Measurements from ENCODE around the gene SDHB.

The SDHB gene

GRCh38 chr1:17009706-17010105 is 44.1 kb downstream of the SDHB start:
- no peak for DNase-seq

GRCh38 chr1:17008208-17008855 is 45.5 kb downstream of the SDHB start:
- DNase-seq: no peak

DNA sequence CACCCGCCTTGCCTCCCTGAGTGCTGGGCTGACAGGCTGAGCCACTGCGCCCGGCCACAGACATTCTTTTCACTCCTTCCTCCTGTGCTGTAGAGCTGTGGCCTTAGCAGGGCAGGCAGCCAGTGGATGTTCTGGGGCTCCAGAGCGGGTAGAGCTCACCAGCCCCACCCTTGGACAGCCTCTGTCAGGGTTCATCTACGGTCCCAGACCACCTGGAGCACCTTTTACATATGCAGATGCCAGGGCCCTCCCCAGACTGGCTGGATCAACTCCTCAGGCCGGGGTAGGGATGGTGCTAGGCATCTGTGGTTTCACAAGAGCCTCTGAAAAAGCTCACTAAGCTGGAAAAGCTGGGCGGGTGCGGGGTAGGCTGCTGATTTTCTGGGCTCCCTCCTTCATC is 46.7 kb downstream of the SDHB start:
- no peak for DNase-seq

- no peak for DNase-seq
Observed at GRCh38 chr1:17005365-17005740, 48.5 kb downstream of the SDHB start.

DNA sequence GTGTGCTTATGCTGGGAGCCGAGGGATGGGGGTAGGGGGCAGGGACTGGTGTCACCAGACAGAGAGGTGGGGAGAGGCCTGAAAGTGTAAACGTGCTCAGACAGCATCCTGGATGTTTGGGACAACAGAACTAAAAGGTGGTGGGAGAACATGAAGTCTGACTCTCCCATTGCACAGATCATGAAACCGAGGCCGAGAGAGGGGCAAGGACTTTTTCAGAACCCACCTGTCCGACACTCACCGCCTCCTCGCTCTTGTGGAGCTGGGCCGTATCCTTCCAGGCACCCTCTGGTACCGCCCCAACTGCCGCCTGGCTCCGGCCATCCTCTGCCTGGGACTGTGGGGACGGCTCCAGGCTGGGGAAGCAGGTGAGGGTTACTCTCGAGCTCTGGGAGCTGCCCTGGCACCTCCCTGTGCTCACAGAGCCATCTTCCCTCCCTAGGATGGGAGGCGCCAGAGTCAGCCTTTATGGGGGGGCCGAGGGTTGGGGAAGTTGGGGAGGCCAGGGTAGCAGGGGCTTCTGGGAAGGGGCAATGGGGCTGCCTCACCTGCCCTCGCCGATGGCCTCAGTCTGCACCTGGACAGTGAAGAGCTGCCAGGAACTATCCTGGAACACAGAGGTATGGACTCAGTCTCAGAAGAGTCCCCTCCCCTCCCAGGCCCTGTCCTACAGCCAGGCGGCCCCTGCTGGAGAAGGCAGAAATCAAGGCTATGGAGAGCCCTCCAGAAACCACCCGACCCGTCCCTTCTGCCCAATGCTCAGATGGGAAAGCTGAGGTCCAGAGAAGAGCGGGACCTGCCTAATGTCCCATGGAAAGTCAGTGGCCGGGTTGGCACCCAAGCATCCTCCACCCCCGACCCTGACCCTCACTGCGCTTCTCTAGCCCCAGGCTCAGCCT is 49.1 kb downstream of the SDHB start:
- no peak for DNase-seq

DNA sequence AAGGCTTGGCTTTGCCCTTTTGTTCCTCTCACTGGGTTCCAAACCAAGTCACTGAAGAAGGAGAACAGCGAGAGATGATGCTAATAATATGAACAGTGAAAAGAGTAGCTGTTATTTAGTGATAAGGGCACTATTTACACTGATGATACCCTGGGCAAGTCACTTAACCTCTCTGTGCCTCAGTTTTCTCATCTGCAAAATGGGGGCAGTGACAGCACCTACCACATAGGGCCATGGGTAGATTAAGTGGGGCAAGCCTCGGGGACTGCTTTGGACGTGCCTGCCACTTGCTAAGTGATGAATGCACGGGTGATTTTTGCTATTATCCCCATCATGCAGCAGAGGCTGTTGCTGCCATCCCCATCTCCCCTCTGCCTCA is 51.3 kb downstream of the SDHB start:
- DNase-seq: no peak

DNA sequence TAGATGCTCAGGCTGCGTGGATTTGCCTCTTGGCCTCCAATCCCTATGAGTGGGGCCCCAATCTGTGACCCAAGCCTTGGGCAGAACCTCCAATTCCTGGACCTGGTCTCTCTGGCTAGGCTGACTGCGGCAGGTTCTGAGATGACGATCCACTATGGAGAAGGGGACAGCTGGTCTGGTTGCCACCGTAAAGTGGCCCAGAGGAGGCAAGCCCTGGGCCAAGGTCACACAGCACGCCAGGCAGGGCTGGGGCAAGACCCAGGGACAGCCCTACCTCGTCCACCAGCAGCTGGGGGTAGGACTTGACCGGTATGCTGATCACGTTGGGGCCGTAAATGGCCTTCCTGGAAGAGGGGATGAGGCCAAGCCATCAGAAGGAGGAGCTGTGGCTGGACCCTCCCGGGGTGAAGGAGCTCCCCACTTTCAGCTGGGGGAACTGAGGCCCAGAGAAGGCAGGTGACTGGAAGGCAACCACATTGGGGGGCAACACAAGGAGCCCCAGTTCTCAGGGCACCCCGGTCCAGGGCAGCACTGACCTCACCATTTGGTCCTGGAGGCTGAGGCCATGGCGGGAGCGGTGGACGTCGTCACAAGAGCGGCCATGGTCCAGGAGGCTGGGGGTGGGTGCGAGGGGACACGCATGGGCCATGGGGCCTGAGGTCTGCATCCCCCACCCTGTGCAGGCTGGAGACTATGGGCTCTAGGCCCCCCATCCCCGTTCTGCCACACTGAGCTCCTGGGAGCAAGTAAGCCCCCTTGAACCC is 51.9 kb downstream of the SDHB start:
- DNase-seq: no peak

DNA sequence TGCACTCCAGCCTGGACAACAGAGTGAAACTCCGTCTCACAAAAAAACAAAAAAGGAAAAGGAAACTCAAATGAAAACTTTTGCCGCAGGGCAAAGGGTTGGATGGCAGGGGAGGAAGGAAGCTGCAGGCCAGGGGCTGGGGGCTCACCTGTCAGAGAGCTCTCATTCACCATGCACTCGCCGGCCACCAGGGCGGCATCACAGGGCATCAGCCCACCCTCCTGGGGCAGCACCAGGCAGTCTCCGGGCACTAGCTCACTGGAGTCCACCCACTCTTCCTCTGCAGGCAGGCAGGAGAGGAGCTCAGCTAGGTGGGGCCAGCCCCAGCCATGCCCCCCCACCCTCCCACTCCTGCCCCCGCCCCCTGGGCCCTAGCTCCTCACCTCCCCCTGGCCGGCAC is 54.0 kb downstream of the SDHB start:
- no peak for DNase-seq

GRCh38 chr1:16998589-16998988 is 55.2 kb downstream of the SDHB start:
- DNase-seq: no peak

- DNase-seq: no peak
Observed at GRCh38 chr1:16996845-16997244, 57.0 kb downstream of the SDHB start.

- no peak for DNase-seq
Observed at GRCh38 chr1:16993521-16994038, 60.3 kb downstream of the SDHB start.

DNA sequence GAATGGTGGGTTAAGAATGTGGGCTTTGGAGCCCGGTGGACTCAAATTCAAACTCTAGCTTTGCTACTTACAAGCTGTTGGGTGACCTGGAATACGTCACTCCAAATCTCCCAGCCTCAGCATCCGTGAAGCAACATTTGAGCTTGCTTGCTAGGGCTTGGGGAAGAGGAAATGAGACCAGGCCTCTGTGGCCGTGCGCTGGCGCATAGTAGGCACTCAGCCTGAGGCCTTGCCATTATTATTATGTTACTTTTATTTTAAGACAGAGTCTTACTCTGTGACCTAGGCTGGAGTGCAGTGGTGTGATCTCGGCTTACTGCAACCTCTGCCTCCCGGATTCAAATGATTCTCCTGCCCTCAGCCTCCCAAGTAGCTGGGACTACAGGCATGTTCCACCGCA is 61.2 kb downstream of the SDHB start:
- DNase-seq: no peak

GRCh38 chr1:16992102-16992501 is 61.7 kb downstream of the SDHB start:
- no peak for DNase-seq

- DNase-seq: no peak
Observed at GRCh38 chr1:16991571-16991970, 62.3 kb downstream of the SDHB start.

- no peak for DNase-seq
Observed at GRCh38 chr1:16989676-16990391, 64.0 kb downstream of the SDHB start.

- DNase-seq: no peak
Observed at GRCh38 chr1:16988210-16988609, 65.6 kb downstream of the SDHB start.

GRCh38 chr1:16986962-16987361 is 66.9 kb downstream of the SDHB start:
- no peak for DNase-seq

DNA sequence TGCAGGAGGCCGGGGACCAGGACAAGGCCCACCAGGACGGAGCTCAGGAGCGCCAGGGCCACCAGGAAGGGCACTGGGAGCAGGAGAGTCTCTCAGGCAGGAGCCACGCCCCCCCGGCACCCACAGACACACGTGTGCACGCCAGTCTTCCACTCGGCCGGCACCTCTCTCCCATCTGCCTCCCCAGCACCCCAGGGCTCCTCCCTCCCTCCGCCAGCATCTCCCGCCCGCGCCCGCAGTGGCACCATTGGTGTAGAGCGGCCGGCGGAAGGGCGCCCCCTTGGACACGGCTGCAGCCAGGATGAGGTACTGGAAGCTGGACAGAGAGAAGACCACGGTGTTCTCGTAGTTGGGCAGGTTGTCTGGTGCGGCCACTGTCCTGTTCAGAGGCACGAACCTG is 67.3 kb downstream of the SDHB start:
- no peak for DNase-seq

- no peak for DNase-seq
Observed at GRCh38 chr1:16986113-16986512, 67.7 kb downstream of the SDHB start.

DNA sequence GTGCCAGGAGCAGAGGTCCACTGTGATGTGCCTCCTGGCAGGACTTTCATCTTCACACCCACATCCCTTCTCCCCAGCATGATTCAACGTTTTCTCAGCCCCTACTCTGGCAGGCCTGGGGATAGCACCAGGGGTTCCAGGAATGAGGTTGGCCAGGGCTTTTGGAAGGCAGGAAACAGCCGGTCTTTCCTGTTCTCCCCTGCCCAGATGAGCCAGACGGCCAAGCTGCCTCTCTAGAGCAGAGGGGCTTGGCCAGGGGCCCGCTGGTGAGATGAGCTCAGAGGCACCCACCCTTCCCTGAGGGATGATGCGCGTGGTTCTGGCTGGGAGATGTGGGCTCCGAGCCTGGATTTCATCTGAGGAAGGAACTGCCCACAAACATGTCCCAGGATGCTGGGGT is 69.1 kb downstream of the SDHB start:
- DNase-seq: no peak

DNA sequence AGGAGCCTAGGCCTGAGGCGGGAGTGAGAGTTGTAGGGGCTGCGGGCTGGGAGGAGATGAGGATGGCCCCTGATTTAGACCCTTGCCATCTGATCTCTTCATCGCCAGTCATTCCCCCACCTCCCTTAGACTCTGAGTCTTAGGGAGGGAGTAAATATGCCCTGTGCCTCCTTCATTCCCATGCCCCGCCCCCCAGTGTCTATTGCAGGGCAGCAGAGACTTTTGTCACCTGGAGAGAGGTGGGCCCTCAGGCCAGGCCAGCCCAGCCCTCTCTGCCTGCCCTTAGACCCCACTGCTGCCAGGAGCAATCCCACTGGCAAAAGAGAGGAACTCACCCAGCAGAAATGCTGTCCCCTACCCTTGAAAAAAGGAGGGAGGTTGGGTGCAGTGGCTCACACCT is 70.2 kb downstream of the SDHB start:
- DNase-seq: no peak

DNA sequence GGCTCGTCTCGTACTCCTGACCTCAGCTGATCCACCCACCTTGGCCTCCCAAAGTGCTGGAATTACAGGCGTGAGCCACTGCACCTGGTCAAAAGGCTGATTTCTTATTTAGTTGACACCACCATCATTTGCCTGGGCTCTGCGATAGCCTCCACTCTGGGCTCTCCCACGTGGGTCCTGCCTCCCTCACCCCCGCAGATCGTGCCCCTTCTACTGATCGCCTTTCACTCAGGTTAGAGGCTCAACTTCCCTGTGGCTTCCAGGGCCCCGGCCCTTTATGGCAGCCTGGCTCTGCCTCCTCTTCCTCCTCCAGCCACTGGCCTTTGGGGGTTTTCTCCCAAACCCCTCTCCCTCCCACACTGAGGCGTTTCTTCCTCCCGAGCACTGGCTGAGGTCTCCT is 70.9 kb downstream of the SDHB start:
- DNase-seq: no peak

DNA sequence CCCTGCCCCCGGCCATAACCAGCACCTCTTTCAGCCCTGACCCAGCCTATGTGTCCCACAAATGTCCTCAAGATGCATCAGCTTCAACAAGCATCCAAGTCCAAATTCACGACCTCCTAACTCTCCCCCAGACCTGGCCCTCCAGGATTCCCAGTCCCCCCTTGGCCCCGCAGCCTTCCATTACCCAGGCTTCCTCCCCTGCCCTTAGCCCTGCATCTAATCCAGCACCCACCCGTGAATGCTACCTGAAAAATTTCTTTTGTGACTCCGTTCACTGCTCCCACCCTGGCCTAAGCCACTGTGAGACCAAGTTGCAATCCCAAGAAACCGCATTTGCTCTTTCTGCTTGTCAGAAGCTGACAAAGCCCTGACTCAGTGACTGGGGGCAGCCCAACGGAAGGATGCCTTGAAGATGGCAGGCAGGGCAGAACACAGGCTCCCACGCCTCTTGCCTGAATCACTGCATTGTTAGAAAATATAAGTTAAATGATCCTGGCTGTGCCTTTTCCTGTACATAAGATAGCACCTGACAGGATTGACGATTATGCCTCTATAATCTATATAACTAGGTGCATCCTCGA is 72.5 kb downstream of the SDHB start:
- no peak for DNase-seq
